Hepatocyte (in vitro differentiated cells): ENCODE results near the gene KCNQ1. TPM values are rescaled to one million over a fixed set of nuclear protein-coding genes. Genes with fewer than 3 reads are reported as not detected.

ENCODE experiments used
- DNase-seq: peaks from one replicate; pipeline ENCODE4 v3.0.0-alpha.2; 2016; ENCODE audit warnings: low spot score
- H2AFZ ChIP-seq: fragments of 200-600 bp; sonication (generic); 2 replicates; pipeline ENCODE4 v1.6.0; 2016; ENCODE audit warnings: antibody characterized with exemption, mild to moderate bottlenecking
- H3K27ac ChIP-seq: fragments of 200-600 bp; sonication (generic); 2 replicates; pipeline ENCODE4 v1.5.1; 2016; ENCODE audit warnings: mild to moderate bottlenecking
- H3K27me3 ChIP-seq: fragments of 200-600 bp; sonication (generic); 2 replicates; pipeline ENCODE4 v1.6.1; 2016
- H3K36me3 ChIP-seq: fragments of 200-600 bp; sonication (generic); replicated peaks from 2 replicates; pipeline ENCODE4 v1.5.1; 2016; ENCODE audit warnings: low read depth; ENCODE audit not compliant: insufficient read depth
- H3K4me1 ChIP-seq: fragments of 200-600 bp; sonication (generic); 2 replicates; pipeline ENCODE4 v1.5.1; 2016; ENCODE audit warnings: mild to moderate bottlenecking, moderate library complexity; ENCODE audit not compliant: insufficient read depth
- H3K4me2 ChIP-seq: fragments of 200-600 bp; sonication (generic); 2 replicates; pipeline ENCODE4 v1.6.0; 2016
- H3K4me3 ChIP-seq: fragments of 200-600 bp; sonication (generic); 2 replicates; pipeline ENCODE4 v1.5.1; 2016; ENCODE audit warnings: mild to moderate bottlenecking
- H3K79me2 ChIP-seq: fragments of 200-600 bp; sonication (generic); 2 replicates; pipeline ENCODE4 v1.6.0; 2017; ENCODE audit warnings: mild to moderate bottlenecking
- H3K9me2 ChIP-seq: fragments of 200-600 bp; sonication (generic); replicated peaks from 2 replicates; pipeline ENCODE4 v1.6.0; 2017; ENCODE audit warnings: mild to moderate bottlenecking; ENCODE audit not compliant: insufficient read depth
- H3K9me3 ChIP-seq: fragments of 200-600 bp; sonication (generic); 2 replicates; pipeline ENCODE4 v1.5.1; 2016; ENCODE audit warnings: low read depth, mild to moderate bottlenecking
- H4K20me1 ChIP-seq: fragments of 200-600 bp; sonication (generic); 2 replicates; pipeline ENCODE4 v1.6.0; 2016; ENCODE audit warnings: mild to moderate bottlenecking; ENCODE audit not compliant: insufficient read depth, poor library complexity, severe bottlenecking
- CTCF ChIP-seq: fragments of 200-600 bp; sonication (generic); IDR thresholded peaks from 2 replicates; pipeline ENCODE4 v1.5.1; 2016; ENCODE audit warnings: antibody characterized with exemption, mild to moderate bottlenecking; ENCODE audit not compliant: poor library complexity
- EZH2 ChIP-seq: fragments of 200-600 bp; sonication (generic); IDR thresholded peaks from 2 replicates; pipeline ENCODE4 v1.6.1; 2016; ENCODE audit warnings: antibody characterized with exemption, mild to moderate bottlenecking, borderline replicate concordance
- EZH2phosphoT487 ChIP-seq: fragments of 200-600 bp; sonication (generic); IDR thresholded peaks from one replicate; pipeline ENCODE4 v1.6.1; 2018; ENCODE audit warnings: antibody characterized with exemption, mild to moderate bottlenecking, low read depth, moderate library complexity; ENCODE audit not compliant: unreplicated experiment, severe bottlenecking
- WGBS: methylation state at CpG from one replicate; pipeline ENCODE4 v1.1.6; 2016; ENCODE audit warnings: low lambda C conversion rate; ENCODE audit errors: missing lambda C conversion rate; 5-methylcytosine and 5-hydroxymethylcytosine counted together
- polyA plus RNA-seq: library from polyadenylated mRNA; unstranded; fragments of >200 nt; fragmentation: Nextera tagmentation; extraction: Ambion mirVana; gene quantifications from 2 replicates; pipeline ENCODE4 v1.2.1, GENCODE V29; 2016
- total RNA-seq: library from RNA; depleted of rRNA; stranded (reverse); fragments of >200 nt; gene quantifications from 2 replicates; pipeline ENCODE4 v1.2.3, GENCODE V29; 2014

KCNQ1 gene
- total and polyA plus RNA-seq, 2 experiments from 2014 or later, result 1.8 to 6.4 TPM

- Histone ChIP-seq H3K27ac (no peak overlapping the region), H2AFZ (no peak overlapping the region), H3K79me2 (no peaks in the 10 kb centered on the region), H3K4me3 (no peak overlapping the region), H3K9me3 (no peaks in the 10 kb centered on the region), H3K4me1 (peaks cover 20% of the 10 kb centered on the region), H3K27me3 (no peaks in the 10 kb centered on the region), H3K4me2 (no peak overlapping the region), H3K36me3 (no peaks in the 10 kb centered on the region), H4K20me1 (no peaks in the 10 kb centered on the region), H3K9me2 (no peaks in the 10 kb centered on the region)
- 94% methylated on average over 26 of the region's 26 CpGs for WGBS
- no peak for DNase-seq
- TF ChIP-seq EZH2phosphoT487, result no peak
Observed at GRCh38 chr11:2463766-2464277, 19.0 kb downstream of the KCNQ1 start.

DNA sequence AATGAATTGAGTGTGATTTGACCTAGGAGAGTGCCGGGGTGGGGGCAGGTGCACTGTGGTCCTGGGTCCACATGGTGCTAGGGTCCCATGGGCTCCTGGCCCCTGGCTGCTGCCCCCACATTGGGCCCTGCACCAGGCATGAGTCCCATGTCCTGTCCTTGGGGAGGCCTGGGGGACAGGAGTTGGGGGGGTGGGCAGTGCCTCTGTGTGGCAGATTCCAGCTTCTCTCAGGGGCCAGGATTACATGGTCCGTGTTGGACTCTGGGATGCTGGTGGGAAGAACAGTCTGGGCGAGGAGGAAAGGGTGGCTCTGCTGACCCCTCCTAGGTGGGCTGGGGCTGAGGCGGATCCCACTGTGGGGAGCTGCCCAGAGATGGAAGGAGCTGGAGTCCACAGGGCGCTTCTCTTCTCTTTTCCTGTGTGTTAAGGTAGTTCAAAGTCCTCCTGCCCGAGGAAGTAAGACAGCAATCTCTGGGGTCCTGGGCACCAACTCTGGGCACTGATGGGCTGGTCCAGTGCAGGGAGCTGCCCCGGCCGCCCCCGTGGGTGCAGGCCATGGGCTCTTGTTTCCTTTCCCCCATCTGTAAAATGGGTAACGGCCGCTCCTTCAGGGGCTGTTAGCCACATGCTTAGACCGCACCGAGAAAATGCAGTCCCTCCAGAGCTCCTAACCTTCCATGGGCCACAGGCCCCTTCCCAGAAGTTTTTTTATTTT is 19.8 kb downstream of the KCNQ1 start:
- no peaks in the 10 kb centered on the region for H3K9me2 ChIP-seq
- no peaks in the 10 kb centered on the region for H3K36me3 ChIP-seq
- no peak for DNase-seq
- no peaks in the 10 kb centered on the region for H4K20me1 ChIP-seq
- no peak overlapping the region for H3K4me2 ChIP-seq
- H3K9me3 ChIP-seq, result no peaks in the 10 kb centered on the region
- H3K79me2 ChIP-seq, result no peaks in the 10 kb centered on the region
- H3K27ac ChIP-seq, result no peak overlapping the region
- no peak for TF ChIP-seq CTCF
- TF ChIP-seq EZH2phosphoT487, result no peak
- TF ChIP-seq EZH2, result no peak
- no peaks in the 10 kb centered on the region for H3K27me3 ChIP-seq
- peaks cover 20% of the 10 kb centered on the region for H3K4me1 ChIP-seq
- no peak overlapping the region for H2AFZ ChIP-seq
- H3K4me3 ChIP-seq, result no peak overlapping the region
- WGBS, result 96% methylated on average over 13 of the region's 13 CpGs

DNA sequence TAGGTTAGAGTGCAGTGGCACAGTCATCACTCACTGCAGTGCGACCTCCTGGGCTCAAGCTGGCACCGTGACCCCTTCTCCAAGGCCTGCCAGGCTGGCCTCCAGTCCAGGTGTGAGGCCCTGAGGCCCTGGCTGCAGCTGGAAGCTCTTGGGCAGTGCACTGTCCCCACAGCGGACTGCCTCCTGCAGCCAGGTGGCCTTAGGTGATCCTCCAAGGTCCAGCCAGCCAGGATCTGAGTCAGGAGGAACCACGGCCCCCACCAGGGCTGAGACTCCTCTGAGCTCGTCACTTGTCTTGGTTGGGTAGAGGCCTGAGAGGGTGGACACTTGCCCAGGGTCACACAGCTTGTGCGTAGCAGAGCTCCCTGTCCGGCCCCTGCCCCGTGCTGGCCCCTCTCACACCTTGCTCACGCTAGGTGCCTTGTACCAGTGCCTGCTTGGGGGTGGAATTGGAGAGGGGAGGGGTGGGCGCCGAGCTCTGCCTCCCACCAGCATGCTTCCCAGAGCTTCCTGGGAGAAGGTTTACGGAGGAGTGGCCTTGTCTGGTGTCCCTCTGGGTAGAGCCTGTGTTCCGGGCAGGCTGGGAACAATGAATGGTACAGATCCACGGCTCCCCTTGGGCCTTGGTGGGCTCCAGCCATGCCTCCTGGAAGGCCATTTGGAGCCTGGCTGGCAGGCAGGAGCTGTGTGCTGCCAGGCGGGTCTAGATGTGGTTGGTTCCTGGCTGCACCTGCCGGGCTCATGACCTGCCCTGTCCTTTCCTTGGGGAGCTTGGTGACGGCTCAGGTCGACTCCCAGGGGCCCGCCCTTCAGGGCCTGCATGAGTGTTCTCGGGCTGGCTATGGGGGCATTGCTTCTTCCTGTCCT is 20.6 kb downstream of the KCNQ1 start:
- Histone ChIP-seq H3K9me3 (no peaks in the 10 kb centered on the region), H3K27me3 (no peaks in the 10 kb centered on the region), H3K27ac (no peak overlapping the region), H3K4me3 (no peak overlapping the region), H3K79me2 (no peaks in the 10 kb centered on the region), H3K4me2 (no peak overlapping the region), H2AFZ (no peak overlapping the region), H4K20me1 (no peaks in the 10 kb centered on the region), H3K9me2 (no peaks in the 10 kb centered on the region), H3K36me3 (no peaks in the 10 kb centered on the region), H3K4me1 (peaks cover 17% of the 10 kb centered on the region)
- DNase-seq, result no peak
- TF ChIP-seq EZH2phosphoT487 (no peak), EZH2 (no peak), CTCF (no peak)
- WGBS, result 94% methylated on average over 20 of the region's 20 CpGs
